Colonic mucosa (tissue), 4 donors: ENCODE measurements around the gene DOCK10. TPM values are rescaled to one million over a fixed set of nuclear protein-coding genes. Genes with fewer than 3 reads are reported as not detected.

ENCODE experiments used
- DNase-seq: peaks from one replicate; pipeline ENCODE4 v3.0.0-alpha.2; 2020
- H3K27ac ChIP-seq: fragments of 200-600 bp; one replicate; pipeline ENCODE4 v1.8.0; 2021
- H3K27me3 ChIP-seq: fragments of 200-600 bp; one replicate; pipeline ENCODE4 v1.8.0; 2021
- H3K36me3 ChIP-seq: fragments of 200-600 bp; one replicate; pipeline ENCODE4 v1.8.0; 2021
- H3K4me1 ChIP-seq: fragments of 200-600 bp; one replicate; pipeline ENCODE4 v1.8.0; 2021; ENCODE audit warnings: mild to moderate bottlenecking
- H3K4me3 ChIP-seq: fragments of 200-600 bp; one replicate; pipeline ENCODE4 v1.8.0; 2021
- H3K9ac ChIP-seq, 2 donors: one replicate each; pipeline ENCODE4 v1.7.0; 2013; ENCODE audit warnings: control low read depth in 2 of 2, low read depth in 2 of 2, low read length in 2 of 2
- H3K9me3 ChIP-seq: fragments of 200-600 bp; one replicate; pipeline ENCODE4 v1.8.0; 2021
- CTCF ChIP-seq: fragments of 200-600 bp; IDR thresholded peaks from one replicate; pipeline ENCODE4 v1.8.0; 2022; ENCODE audit warnings: antibody characterized with exemption, mild to moderate bottlenecking
- intact Hi-C: fragments of 100-400 bp; cut with DNase I; formaldehyde crosslinking; loops from one replicate; pipeline ENCODE4 v1.14.1; 2022
- total RNA-seq, 2 donors: library from RNA; stranded (reverse); fragmentation: NEBNext Ultra II Directional in 1 of 2; extraction: Animal tissue kit (Norgen Biotek cat#: 25700) in 1 of 2; gene quantifications; one replicate each; pipeline ENCODE4 v1.2.1, GENCODE V29; 2021
- donor health status: healthy.
- donor health status: DM: no; HTN: no; CAD: no.
- donor health status: DM: no; HTN: no; CAD: no.

The DOCK10 gene
- total RNA-seq, 2 donors from 2014 or later, result 13.5 to 17.4 TPM

- no peaks in the 10 kb centered on the region for H3K27me3 ChIP-seq
- H3K9me3 ChIP-seq, result no peaks in the 10 kb centered on the region
- no peak for DNase-seq
- no peaks in the 10 kb centered on the region for H3K36me3 ChIP-seq
- TF ChIP-seq CTCF, result no peak
- intact Hi-C loops, result no loop called here
- H3K27ac ChIP-seq, result no peak overlapping the region
- H3K9ac ChIP-seq, result no peak overlapping the region
- H3K4me1 ChIP-seq, result no peaks in the 10 kb centered on the region
- H3K4me3 ChIP-seq, result no peak overlapping the region
Observed at GRCh38 chr2:224817676-224818075, 224.6 kb downstream of the DOCK10 start.

- no peak overlapping the region for H3K9ac ChIP-seq
- TF ChIP-seq CTCF, result no peak
- no peak overlapping the region for H3K4me3 ChIP-seq
Observed at GRCh38 chr2:224816816-224817215, 225.5 kb downstream of the DOCK10 start.

GRCh38 chr2:224813578-224813977 lies 228.7 kb downstream of the DOCK10 start:
- intact Hi-C loops, result no loop called here
- no peak for DNase-seq
- no peak for TF ChIP-seq CTCF

More at GRCh38 chr2:224816816-224817215, 225.5 kb downstream of the DOCK10 start:
- no peaks in the 10 kb centered on the region for H3K36me3 ChIP-seq
- H3K27me3 ChIP-seq, result no peaks in the 10 kb centered on the region
- intact Hi-C loops, result no loop called here
- H3K27ac ChIP-seq, result no peak overlapping the region
- no peak for DNase-seq
- H3K9me3 ChIP-seq, result no peaks in the 10 kb centered on the region
- no peaks in the 10 kb centered on the region for H3K4me1 ChIP-seq

GRCh38 chr2:224807153-224807964 lies 234.9 kb downstream of the DOCK10 start:
- H3K36me3 ChIP-seq, result no peaks in the 10 kb centered on the region
- no peak overlapping the region for H3K27ac ChIP-seq
- intact Hi-C loops, result loop anchor here (10.0 kb wide), 1 partner anchor 197 kb away; no protein-coding TSS in a partner anchor

More at GRCh38 chr2:224813578-224813977, 228.7 kb downstream of the DOCK10 start:
- no peak overlapping the region for H3K4me3 ChIP-seq
- H3K36me3 ChIP-seq, result no peaks in the 10 kb centered on the region
- H3K27me3 ChIP-seq, result no peaks in the 10 kb centered on the region
- no peak overlapping the region for H3K27ac ChIP-seq
- no peaks in the 10 kb centered on the region for H3K9me3 ChIP-seq
- no peaks in the 10 kb centered on the region for H3K4me1 ChIP-seq
- no peak overlapping the region for H3K9ac ChIP-seq

GRCh38 chr2:224803930-224804329 lies 238.3 kb downstream of the DOCK10 start:
- intact Hi-C loops, result loop anchor here (10.0 kb wide), 1 partner anchor 201 kb away; no protein-coding TSS in a partner anchor
- Histone ChIP-seq H3K27me3 (no peaks in the 10 kb centered on the region), H3K4me3 (no peak overlapping the region), H3K4me1 (no peaks in the 10 kb centered on the region), H3K9ac (no peak overlapping the region), H3K36me3 (no peaks in the 10 kb centered on the region), H3K27ac (no peak overlapping the region), H3K9me3 (no peaks in the 10 kb centered on the region)
- DNase-seq, result no peak
- no peak for TF ChIP-seq CTCF

More at GRCh38 chr2:224807153-224807964, 234.9 kb downstream of the DOCK10 start:
- no peaks in the 10 kb centered on the region for H3K9me3 ChIP-seq
- TF ChIP-seq CTCF, result no peak
- no peaks in the 10 kb centered on the region for H3K4me1 ChIP-seq
- no peak overlapping the region for H3K4me3 ChIP-seq
- no peaks in the 10 kb centered on the region for H3K27me3 ChIP-seq
- no peak for DNase-seq
- no peak overlapping the region for H3K9ac ChIP-seq
